ENCODE measurements around the gene PLPP2.

- TF ChIP-seq POLR2AphosphoS5 (IDR thresholded peaks at IDR 0.05) (no peak), CTCF (IDR thresholded peaks at IDR 0.05; ENCODE audit: poor library complexity, severe bottlenecking) (no peak)
These were observed 39.3 kb upstream of the PLPP2 start for GRCh38 chr19:330503-330902.
